ENCODE results near the gene CASZ1.

The CASZ1 gene

GRCh38 chr1:10761503-10762152 lies 34.8 kb downstream of the CASZ1 start:
- Histone ChIP-seq H3K36me3 (ENCODE audit: low read length) (no peaks in the 10 kb centered on the region), H3K9me2 (replicated peaks; ENCODE audit: insufficient read depth, low read length) (no peaks in the 10 kb centered on the region), H3K9ac (ENCODE audit: low read length) (no peak overlapping the region), H3F3A (ENCODE audit: insufficient read depth) (no peaks in the 10 kb centered on the region), H2AFZ (ENCODE audit: low read depth, low read length, severe bottlenecking) (no peak overlapping the region), H3K4me3 (ENCODE audit: insufficient read depth, low read length, poor library complexity, severe bottlenecking) (no peak overlapping the region), H3K27me3 (ENCODE audit: low read length) (no peaks in the 10 kb centered on the region), H3K27ac (ENCODE audit: low read depth, low read length) (no peak overlapping the region), H3K9me3 (ENCODE audit: insufficient read depth, low read length) (no peaks in the 10 kb centered on the region), H3K79me2 (ENCODE audit: insufficient read depth, low read length) (no peaks in the 10 kb centered on the region), H4K20me1 (ENCODE audit: low read depth, low read length) (no peaks in the 10 kb centered on the region), H3K4me2 (ENCODE audit: low read depth, low read length, poor library complexity, severe bottlenecking) (no peak overlapping the region)
- TF ChIP-seq EZH2phosphoT487 (conservative IDR thresholded peaks at IDR 0.05; ENCODE audit: low read length) (no peak), CTCF (IDR thresholded peaks at IDR 0.05; ENCODE audit: insufficient read depth, low read length, poor library complexity, severe bottlenecking) (no peak)

GRCh38 chr1:10760566-10761502 lies 35.6 kb downstream of the CASZ1 start:
- Histone ChIP-seq H3K4me2 (ENCODE audit: low read depth, low read length, poor library complexity, severe bottlenecking) (no peak overlapping the region), H3K9me2 (replicated peaks; ENCODE audit: insufficient read depth, low read length) (no peaks in the 10 kb centered on the region), H2AFZ (ENCODE audit: low read depth, low read length, severe bottlenecking) (no peak overlapping the region), H3K27me3 (ENCODE audit: low read length) (no peaks in the 10 kb centered on the region), H3K4me3 (ENCODE audit: insufficient read depth, low read length, poor library complexity, severe bottlenecking) (no peak overlapping the region), H3K27ac (ENCODE audit: low read depth, low read length) (no peak overlapping the region), H3K9ac (ENCODE audit: low read length) (no peak overlapping the region), H3F3A (ENCODE audit: insufficient read depth) (no peaks in the 10 kb centered on the region), H4K20me1 (ENCODE audit: low read depth, low read length) (no peaks in the 10 kb centered on the region), H3K36me3 (ENCODE audit: low read length) (no peaks in the 10 kb centered on the region), H3K9me3 (ENCODE audit: insufficient read depth, low read length) (no peaks in the 10 kb centered on the region), H3K79me2 (ENCODE audit: insufficient read depth, low read length) (no peaks in the 10 kb centered on the region)
- TF ChIP-seq EZH2phosphoT487 (conservative IDR thresholded peaks at IDR 0.05; ENCODE audit: low read length): no peak
- no peak for TF ChIP-seq CTCF (IDR thresholded peaks at IDR 0.05; ENCODE audit: insufficient read depth, low read length, poor library complexity, severe bottlenecking)

GRCh38 chr1:10759413-10760200 lies 36.8 kb downstream of the CASZ1 start:
- Histone ChIP-seq H2AFZ (ENCODE audit: low read depth, low read length, severe bottlenecking) (no peak overlapping the region), H3K9ac (ENCODE audit: low read length) (no peak overlapping the region), H3F3A (ENCODE audit: insufficient read depth) (no peaks in the 10 kb centered on the region), H3K79me2 (ENCODE audit: insufficient read depth, low read length) (no peaks in the 10 kb centered on the region), H3K27me3 (ENCODE audit: low read length) (no peaks in the 10 kb centered on the region), H3K9me3 (ENCODE audit: insufficient read depth, low read length) (no peaks in the 10 kb centered on the region), H3K9me2 (replicated peaks; ENCODE audit: insufficient read depth, low read length) (no peaks in the 10 kb centered on the region), H3K4me2 (ENCODE audit: low read depth, low read length, poor library complexity, severe bottlenecking) (no peak overlapping the region), H3K36me3 (ENCODE audit: low read length) (no peaks in the 10 kb centered on the region), H3K4me3 (ENCODE audit: insufficient read depth, low read length, poor library complexity, severe bottlenecking) (no peak overlapping the region), H4K20me1 (ENCODE audit: low read depth, low read length) (no peaks in the 10 kb centered on the region), H3K27ac (ENCODE audit: low read depth, low read length) (no peak overlapping the region)
- TF ChIP-seq EZH2phosphoT487 (conservative IDR thresholded peaks at IDR 0.05; ENCODE audit: low read length): no peak
- no peak for TF ChIP-seq CTCF (IDR thresholded peaks at IDR 0.05; ENCODE audit: insufficient read depth, low read length, poor library complexity, severe bottlenecking)
